ENCODE data around the gene WDR54.

The WDR54 gene

DNA sequence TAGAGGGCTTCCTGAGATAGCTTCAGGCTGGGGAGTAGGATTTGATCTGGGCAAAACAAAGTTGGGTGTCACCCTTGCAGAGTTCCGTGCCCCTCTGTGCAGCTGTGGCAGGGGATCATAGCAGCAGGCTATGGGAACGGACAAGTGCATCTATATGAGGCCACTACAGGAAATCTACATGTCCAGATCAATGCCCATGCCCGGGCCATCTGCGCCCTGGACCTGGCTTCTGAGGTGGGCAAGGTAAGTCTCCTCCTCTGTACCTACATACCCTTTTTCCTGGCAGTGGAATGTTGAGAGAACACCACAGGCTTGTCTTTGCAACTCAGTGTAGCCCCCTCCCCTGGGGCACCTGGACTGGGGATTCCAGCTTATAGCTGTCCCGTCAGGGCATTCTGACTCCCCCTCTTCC lies 3.5 kb downstream of the WDR54 start:
- DNase-seq (ENCODE audit: low read depth): no peak
- H3K4me3 ChIP-seq (ENCODE audit: control insufficient read depth, low read depth, low read length): no peak overlapping the region
- TF ChIP-seq, protein P1, sequence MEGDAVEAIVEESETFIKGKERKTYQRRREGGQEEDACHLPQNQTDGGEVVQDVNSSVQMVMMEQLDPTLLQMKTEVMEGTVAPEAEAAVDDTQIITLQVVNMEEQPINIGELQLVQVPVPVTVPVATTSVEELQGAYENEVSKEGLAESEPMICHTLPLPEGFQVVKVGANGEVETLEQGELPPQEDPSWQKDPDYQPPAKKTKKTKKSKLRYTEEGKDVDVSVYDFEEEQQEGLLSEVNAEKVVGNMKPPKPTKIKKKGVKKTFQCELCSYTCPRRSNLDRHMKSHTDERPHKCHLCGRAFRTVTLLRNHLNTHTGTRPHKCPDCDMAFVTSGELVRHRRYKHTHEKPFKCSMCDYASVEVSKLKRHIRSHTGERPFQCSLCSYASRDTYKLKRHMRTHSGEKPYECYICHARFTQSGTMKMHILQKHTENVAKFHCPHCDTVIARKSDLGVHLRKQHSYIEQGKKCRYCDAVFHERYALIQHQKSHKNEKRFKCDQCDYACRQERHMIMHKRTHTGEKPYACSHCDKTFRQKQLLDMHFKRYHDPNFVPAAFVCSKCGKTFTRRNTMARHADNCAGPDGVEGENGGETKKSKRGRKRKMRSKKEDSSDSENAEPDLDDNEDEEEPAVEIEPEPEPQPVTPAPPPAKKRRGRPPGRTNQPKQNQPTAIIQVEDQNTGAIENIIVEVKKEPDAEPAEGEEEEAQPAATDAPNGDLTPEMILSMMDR (conservative IDR thresholded peaks at IDR 0.05; ENCODE audit: control insufficient read depth, insufficient read depth, low read depth, low read length): no peak

DNA sequence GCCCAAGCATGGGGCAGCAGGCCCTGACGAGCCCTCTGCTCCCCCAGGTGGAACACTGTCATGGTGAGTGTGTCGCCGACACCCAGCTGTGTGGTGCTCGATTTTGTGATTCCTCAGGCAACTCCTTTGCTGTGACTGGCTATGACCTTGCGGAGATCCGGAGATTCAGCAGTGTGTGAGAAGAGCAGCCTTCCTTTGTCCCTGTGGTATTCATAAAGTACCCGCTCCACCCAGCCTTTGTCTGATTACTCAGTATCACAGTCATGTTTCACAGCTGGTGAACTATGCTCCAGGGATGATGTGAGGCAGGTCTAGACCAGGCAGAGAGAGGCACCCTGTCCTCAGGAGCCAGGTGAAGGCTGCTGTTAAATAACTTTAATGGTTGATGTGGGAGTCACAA lies 4.0 kb downstream of the WDR54 start:
- DNase-seq (ENCODE audit: low read depth): no peak
- H3K4me3 ChIP-seq (ENCODE audit: control insufficient read depth, low read depth, low read length): no peak overlapping the region
- TF ChIP-seq, protein P1 (conservative IDR thresholded peaks at IDR 0.05; ENCODE audit: control insufficient read depth, insufficient read depth, low read depth, low read length): no peak

DNA sequence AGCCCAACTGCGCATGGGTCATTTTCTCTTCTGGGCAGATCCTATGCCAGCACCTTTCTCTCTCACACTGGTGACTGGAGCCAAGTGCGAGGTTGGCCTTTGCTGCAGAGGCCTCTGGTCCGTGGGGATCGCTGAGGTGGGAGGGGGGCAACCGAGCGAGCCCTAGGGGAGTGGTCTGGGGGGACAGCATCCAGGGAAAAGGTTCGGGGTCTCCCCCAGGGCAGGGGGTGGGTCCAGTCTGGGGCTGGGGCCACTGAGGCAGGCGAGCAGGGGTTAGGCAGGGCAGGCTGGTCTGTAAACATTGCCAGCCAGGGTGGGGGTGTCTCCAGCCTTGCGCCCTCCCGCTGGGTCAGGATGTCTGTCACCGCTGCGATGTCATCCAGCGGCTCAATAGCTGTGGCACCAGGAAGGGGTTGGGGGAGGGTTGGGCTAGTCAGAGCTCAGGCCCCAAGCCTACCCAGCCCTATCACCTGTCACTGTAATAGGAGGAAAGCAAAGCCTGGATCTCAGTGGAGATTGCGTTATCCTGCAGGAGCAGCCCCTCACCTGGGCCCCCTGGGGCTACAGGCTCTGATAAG lies 4.7 kb downstream of the WDR54 start:
- no peak overlapping the region for H3K4me3 ChIP-seq (ENCODE audit: control insufficient read depth, low read depth, low read length)
- DNase-seq (ENCODE audit: low read depth): no peak
- TF ChIP-seq, protein P1 (conservative IDR thresholded peaks at IDR 0.05; ENCODE audit: control insufficient read depth, insufficient read depth, low read depth, low read length): no peak

DNA sequence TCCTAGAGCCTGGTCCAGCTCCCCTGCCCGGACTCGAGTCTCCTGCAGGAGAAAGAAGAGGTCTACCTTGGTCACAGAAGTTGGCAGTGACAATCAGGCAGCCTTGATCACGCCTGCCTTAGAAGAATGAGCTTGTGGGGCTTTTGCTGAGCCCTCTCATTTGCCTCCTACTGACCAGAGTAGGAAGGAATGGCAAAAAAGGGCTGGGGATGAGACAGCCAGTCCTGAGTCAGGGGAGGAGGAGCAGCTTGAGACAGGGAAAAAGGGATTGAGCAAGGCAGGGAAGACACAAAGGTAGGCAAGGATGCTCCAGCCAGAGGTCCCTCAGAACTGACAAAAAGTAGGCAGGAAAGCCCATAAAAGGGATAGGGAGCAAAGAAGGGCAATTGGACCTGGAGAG lies 6.0 kb downstream of the WDR54 start:
- H3K4me3 ChIP-seq (ENCODE audit: control insufficient read depth, low read depth, low read length): no peak overlapping the region
- TF ChIP-seq, protein P1 (conservative IDR thresholded peaks at IDR 0.05; ENCODE audit: control insufficient read depth, insufficient read depth, low read depth, low read length): no peak
- DNase-seq (ENCODE audit: low read depth): peak; percentile 31

DNA sequence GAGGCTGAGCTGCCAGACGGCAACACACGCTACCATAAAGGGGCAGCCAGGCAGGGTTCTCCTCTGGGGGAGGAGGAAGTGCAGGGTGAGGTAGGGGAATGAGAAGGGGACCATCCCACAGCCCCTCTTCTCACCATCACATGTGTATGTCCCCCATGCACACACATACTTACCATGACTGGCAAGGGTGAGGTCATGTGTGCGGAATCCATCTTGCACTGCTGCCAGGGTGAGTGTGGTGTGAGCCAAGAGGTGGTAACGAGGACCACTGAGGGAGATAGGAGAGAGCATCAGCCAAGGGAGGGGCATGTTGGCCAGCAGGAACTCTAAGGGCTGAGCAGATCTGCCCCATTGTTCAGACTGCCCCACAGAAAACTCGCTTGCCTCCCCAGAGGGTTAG lies 7.1 kb downstream of the WDR54 start:
- TF ChIP-seq, protein P1 (conservative IDR thresholded peaks at IDR 0.05; ENCODE audit: control insufficient read depth, insufficient read depth, low read depth, low read length): no peak
- H3K4me3 ChIP-seq (ENCODE audit: control insufficient read depth, low read depth, low read length): no peak overlapping the region
- DNase-seq (ENCODE audit: low read depth): no peak

DNA sequence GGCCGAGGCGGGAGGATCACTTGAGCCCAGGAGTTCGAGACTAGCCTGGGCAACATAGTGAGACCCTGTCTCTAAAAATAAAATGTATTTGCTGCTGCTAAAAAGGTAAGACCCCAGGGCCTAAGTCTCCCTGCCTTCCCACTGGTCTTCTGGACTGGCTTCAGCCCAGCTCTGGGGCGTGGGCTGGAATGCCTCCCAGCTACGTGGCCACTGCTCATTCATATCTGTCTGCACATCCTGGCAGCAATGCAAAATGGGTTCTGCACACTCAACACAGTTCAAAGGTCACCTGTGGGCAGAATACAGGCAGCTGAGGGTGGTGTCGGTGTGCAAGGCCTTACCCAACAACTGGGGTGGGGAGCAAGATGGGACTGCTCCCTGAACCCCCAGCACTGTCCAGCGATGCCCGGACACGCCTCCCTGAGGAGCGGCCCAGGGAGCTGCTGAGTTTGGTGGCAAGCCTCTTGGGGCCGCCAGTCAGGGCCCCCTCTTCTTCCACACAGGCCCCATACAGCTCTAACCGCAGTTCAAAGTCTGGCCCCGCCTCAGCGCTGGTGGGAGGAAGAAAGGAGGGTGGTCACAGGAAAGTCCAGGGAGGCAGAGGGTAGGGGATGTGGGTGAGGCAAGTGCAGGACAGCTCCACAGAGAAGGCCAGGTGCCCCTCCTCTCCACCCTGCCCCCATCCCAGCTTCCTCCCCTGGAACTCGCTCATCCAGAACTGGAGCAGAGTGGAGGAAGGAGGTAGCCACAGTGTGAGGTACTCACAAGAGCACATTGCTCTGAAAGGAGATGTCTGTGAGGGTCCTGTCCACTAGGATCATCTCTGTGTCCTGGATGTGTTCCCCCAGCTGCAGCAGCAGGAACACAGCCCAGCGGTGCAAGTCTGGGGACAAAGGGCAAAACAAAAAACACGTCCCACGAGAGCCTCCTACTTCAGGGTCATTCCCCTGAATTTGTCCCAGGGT lies 8.2 kb downstream of the WDR54 start:
- no peak overlapping the region for H3K4me3 ChIP-seq (ENCODE audit: control insufficient read depth, low read depth, low read length)
- TF ChIP-seq, protein P1 (conservative IDR thresholded peaks at IDR 0.05; ENCODE audit: control insufficient read depth, insufficient read depth, low read depth, low read length): no peak
- DNase-seq (ENCODE audit: low read depth): peak; percentile 30
